ENCODE data around the gene MKRN2OS. TPM values are rescaled to one million over a fixed set of nuclear protein-coding genes. Genes with fewer than 3 reads are reported as not detected.
A peak's percentile ranks its signal among the peaks of the same experiment; 100 is the strongest.

MKRN2OS gene
- total RNA-seq, 4 donors from 2014 or later = not detected

DNA sequence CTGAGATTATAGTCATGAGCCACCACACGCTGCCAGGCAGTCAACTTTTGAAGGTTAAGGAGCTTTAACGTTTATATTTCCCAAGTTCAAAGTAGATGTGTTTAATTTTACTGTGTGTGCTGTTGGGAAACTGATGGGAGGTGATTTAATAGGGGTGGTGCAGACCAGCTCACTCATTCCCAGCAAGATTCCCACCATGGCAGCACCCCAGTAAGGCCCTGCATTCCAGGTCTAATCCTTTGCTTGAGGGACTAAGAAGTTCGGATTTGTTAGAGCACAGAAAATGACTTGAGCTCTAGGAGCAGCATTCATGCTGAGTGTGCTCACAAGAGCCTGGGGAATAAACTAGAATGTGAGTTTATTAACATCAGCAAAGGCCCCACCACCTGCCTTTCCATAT, 35.8 kb downstream of the MKRN2OS start:
- Histone ChIP-seq H3K27me3 (no peaks in the 10 kb centered on the region), H3K27ac (peak overlapping the region; percentile 85 to 91), H3K4me3 (no peak overlapping the region), H3K4me1 (peaks cover 3 to 17% of the 10 kb centered on the region in 2 donors), H3K9me3 (no peaks in the 10 kb centered on the region), H3K36me3 (no peaks in the 10 kb centered on the region)
- DNase-seq = no peak
- TF ChIP-seq POLR2A (IDR thresholded peaks at IDR 0.05) = no peak
- TF ChIP-seq, protein P1, sequence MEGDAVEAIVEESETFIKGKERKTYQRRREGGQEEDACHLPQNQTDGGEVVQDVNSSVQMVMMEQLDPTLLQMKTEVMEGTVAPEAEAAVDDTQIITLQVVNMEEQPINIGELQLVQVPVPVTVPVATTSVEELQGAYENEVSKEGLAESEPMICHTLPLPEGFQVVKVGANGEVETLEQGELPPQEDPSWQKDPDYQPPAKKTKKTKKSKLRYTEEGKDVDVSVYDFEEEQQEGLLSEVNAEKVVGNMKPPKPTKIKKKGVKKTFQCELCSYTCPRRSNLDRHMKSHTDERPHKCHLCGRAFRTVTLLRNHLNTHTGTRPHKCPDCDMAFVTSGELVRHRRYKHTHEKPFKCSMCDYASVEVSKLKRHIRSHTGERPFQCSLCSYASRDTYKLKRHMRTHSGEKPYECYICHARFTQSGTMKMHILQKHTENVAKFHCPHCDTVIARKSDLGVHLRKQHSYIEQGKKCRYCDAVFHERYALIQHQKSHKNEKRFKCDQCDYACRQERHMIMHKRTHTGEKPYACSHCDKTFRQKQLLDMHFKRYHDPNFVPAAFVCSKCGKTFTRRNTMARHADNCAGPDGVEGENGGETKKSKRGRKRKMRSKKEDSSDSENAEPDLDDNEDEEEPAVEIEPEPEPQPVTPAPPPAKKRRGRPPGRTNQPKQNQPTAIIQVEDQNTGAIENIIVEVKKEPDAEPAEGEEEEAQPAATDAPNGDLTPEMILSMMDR (IDR thresholded peaks at IDR 0.05) = no peak
- intact Hi-C loops (cut with DNase I; ENCODE audit: low total_unique reads) = no loop called here

DNA sequence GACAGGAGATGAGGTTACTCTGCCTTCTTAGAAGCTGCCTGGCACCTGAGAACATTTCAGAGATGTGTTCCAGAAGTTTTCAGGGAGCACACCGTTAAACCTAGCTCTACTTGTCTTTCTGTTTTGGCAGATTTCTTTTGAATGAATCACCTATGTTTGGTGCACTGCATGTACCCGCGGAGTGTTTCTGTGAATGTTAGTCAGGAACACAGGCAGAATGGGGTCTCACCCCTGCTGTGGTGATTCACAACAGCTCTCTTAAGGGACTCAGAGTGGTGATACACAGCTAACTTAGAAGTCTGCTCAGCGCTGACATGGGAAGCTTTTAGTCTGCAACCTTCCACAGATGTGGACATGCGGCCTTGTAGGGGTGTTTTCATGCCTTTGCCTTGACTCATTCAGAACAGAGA, 37.0 kb downstream of the MKRN2OS start:
- Histone ChIP-seq H3K9me3 (no peaks in the 10 kb centered on the region), H3K27me3 (no peaks in the 10 kb centered on the region), H3K4me1 (peaks cover 3 to 17% of the 10 kb centered on the region in 2 donors), H3K27ac (peak overlapping the region; percentile 85 to 91), H3K36me3 (no peaks in the 10 kb centered on the region), H3K4me3 (no peak overlapping the region)
- no peak for TF ChIP-seq POLR2A (IDR thresholded peaks at IDR 0.05)
- TF ChIP-seq, protein P1 (IDR thresholded peaks at IDR 0.05) = no peak
- intact Hi-C loops (cut with DNase I; ENCODE audit: low total_unique reads) = no loop called here
- DNase-seq = peak; percentile 36 to 80

DNA sequence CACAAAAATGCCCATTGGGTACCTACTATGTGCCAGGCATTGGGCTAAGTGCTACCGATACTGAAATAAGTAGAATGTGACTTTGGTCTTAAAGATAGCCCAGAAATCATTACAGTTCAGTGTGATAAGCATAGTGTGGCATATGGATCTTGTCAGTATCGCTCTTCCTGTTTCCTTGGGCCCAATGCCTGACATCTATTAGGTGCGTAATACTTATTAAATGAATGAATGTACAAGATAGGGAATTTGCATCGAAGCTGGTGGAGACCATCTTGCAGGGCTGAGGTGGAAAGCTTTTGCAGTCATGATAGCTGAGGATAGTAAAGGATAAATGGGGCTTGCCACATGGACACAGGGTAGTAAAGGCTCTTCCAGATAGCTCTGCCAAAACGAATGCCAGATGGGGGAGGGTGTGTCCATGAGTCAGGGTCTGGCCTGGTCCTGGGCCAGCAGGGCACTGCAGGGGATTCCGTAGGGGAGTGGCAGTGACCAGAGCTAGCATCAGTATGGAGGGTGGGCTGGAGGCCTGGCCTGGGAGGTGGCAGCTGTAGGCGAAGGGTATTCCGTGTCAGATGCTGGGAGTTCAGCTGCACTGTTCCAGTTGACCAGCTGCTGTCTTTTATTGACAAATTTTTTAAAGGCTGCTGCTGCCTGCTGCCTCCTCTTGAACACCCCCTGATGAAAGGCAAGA, 37.6 kb downstream of the MKRN2OS start:
- no peaks in the 10 kb centered on the region for H3K36me3 ChIP-seq
- no peaks in the 10 kb centered on the region for H3K9me3 ChIP-seq
- H3K27ac ChIP-seq = peak overlapping the region; percentile 85 to 91
- no peak overlapping the region for H3K4me3 ChIP-seq
- H3K4me1 ChIP-seq = peaks cover 3 to 17% of the 10 kb centered on the region in 2 donors
- no peaks in the 10 kb centered on the region for H3K27me3 ChIP-seq
- DNase-seq = peak; percentile 19 to 47
- intact Hi-C loops (cut with DNase I; ENCODE audit: low total_unique reads) = no loop called here
- TF ChIP-seq POLR2A (IDR thresholded peaks at IDR 0.05) = no peak
- TF ChIP-seq, protein P1 (IDR thresholded peaks at IDR 0.05) = no peak

DNA sequence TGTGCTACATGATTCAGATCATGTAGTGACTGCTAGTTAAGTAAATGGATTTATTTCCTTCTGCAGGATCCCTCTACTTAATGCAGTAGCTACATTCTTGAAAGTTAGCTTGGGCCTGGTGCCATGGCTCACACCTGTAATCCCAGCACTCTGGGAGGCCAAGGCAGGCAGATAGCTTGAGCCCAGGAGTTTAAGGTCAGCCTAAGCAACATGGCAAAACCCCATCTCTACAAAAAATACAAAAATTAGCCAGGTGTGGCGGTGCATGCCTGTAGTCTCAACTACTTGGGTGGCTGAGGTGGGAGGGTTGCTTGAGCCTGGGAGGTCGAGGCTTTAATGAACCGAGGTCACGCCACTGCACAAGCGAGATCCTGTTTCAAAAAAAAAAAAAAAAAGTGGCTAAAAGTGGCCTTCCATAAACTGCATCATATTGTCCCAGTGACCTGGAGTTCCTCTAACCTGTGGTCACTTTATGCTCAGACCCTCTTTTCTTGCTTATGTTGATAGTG, 39.0 kb downstream of the MKRN2OS start:
- H3K36me3 ChIP-seq = no peaks in the 10 kb centered on the region
- no peaks in the 10 kb centered on the region for H3K27me3 ChIP-seq
- TF ChIP-seq, protein P1 (IDR thresholded peaks at IDR 0.05) = no peak
- TF ChIP-seq POLR2A (IDR thresholded peaks at IDR 0.05) = no peak
- no peak for DNase-seq
- H3K4me3 ChIP-seq = no peak overlapping the region
- no peaks in the 10 kb centered on the region for H3K9me3 ChIP-seq
- H3K27ac ChIP-seq = peak overlapping the region; percentile 22 to 85
- peaks cover 3 to 17% of the 10 kb centered on the region in 2 donors for H3K4me1 ChIP-seq
- intact Hi-C loops (cut with DNase I; ENCODE audit: low total_unique reads) = no loop called here

DNA sequence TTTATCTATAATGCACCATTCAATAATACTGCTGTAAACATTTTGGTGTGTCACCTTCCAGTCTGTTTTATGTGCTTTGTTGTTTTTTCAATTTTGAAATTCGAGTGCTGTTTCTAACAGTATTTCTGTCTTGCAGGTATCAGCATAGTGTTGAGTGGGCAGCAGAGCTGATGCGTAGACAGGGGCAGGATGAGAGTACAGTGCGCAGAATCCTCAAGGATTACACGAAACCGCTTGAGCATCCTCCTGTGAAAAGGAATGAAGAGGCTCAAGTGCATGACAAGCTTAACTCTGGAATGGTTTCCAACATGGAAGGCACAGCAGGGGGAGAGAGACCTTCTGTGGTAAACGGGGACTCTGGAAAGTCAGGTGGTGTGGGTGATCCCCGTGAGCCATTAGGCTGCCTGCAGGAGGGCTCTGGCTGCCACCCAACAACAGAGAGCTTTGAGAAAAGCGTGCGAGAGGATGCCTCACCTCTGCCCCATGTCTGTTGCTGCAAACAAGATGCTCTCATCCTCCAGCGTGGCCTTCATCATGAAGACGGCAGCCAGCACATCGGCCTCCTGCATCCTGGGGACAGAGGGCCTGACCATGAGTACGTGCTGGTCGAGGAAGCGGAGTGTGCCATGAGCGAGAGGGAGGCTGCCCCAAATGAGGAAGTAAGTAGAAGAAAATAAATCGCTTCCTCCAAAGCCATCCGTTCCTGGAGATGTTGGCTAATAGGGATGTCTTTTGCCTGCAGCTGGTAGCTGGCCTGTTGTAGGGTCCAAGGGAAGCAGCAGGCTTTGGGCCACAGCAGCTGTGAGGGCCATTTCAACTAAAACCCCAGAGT, 42.0 kb downstream of the MKRN2OS start:
- Histone ChIP-seq H3K4me1 (peaks cover 3 to 9% of the 10 kb centered on the region in 2 donors), H3K27me3 (no peaks in the 10 kb centered on the region), H3K36me3 (no peaks in the 10 kb centered on the region), H3K4me3 (no peak overlapping the region), H3K9me3 (no peaks in the 10 kb centered on the region), H3K27ac (no peak overlapping the region)
- TF ChIP-seq, protein P1 (IDR thresholded peaks at IDR 0.05) = no peak
- TF ChIP-seq POLR2A (IDR thresholded peaks at IDR 0.05) = no peak
- DNase-seq = no peak
- intact Hi-C loops (cut with DNase I; ENCODE audit: low total_unique reads) = no loop called here
